ENCODE results near the gene TBCK.

Gene TBCK

DNA sequence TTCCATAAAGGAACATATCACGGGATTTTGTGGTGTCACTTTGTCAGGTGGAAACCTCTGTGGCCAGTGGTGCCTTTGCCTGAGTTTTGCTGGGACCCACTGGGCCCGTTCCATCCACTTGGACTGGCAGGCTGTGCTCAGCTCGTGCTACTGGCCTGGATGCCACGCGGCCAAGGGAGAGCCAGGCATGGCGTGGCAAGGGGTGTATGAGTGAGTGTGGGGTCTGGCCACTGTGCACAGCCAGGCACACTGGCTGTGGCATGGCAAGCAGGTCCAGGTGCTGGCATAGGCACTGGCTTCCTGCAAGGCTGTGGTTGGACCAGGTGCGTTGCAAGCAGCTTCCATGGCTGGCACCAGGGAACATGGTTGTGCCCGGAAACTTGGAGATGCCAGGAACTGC, 60.8 kb downstream of the TBCK start:
- Histone ChIP-seq H4K5ac (ENCODE audit: low read length) (no peak overlapping the region), H4K8ac (ENCODE audit: low read depth, low read length) (no peak overlapping the region), H3K4me1 (ENCODE audit: control insufficient read depth, low read depth, low read length) (no peaks in the 10 kb centered on the region), H3K36me3 (ENCODE audit: control insufficient read depth, insufficient read depth, low read length) (no peaks in the 10 kb centered on the region), H2BK15ac (replicated peaks; ENCODE audit: low read depth) (no peak overlapping the region), H3K4ac (ENCODE audit: low read depth, low read length) (no peak overlapping the region), H3K79me1 (ENCODE audit: low read length) (no peaks in the 10 kb centered on the region), H2AK5ac (ENCODE audit: low read length) (no peak overlapping the region), H2BK5ac (ENCODE audit: low read length) (no peak overlapping the region), H3K4me2 (ENCODE audit: low read length) (no peak overlapping the region), H3K79me2 (ENCODE audit: control insufficient read depth, insufficient read depth, low read length) (no peaks in the 10 kb centered on the region), H3K27ac (ENCODE audit: low read depth, low read length) (no peak overlapping the region), H3K4me3 (ENCODE audit: low read length) (no peak overlapping the region), H3K23ac (ENCODE audit: low read length) (no peak overlapping the region), H3K9ac (ENCODE audit: low read length) (no peak overlapping the region), H2BK120ac (ENCODE audit: low read depth, low read length) (no peak overlapping the region), H3K56ac (ENCODE audit: low read length) (no peak overlapping the region), H3K27me3 (ENCODE audit: insufficient read depth, low read length, poor library complexity) (no peaks in the 10 kb centered on the region), H3K18ac (ENCODE audit: low read length) (no peak overlapping the region)
- no peak for DNase-seq
- no CpG with 5 or more reads among the region's 8 CpGs for WGBS (ENCODE audit: extremely low coverage, insufficient coverage, low lambda C conversion rate)

DNA sequence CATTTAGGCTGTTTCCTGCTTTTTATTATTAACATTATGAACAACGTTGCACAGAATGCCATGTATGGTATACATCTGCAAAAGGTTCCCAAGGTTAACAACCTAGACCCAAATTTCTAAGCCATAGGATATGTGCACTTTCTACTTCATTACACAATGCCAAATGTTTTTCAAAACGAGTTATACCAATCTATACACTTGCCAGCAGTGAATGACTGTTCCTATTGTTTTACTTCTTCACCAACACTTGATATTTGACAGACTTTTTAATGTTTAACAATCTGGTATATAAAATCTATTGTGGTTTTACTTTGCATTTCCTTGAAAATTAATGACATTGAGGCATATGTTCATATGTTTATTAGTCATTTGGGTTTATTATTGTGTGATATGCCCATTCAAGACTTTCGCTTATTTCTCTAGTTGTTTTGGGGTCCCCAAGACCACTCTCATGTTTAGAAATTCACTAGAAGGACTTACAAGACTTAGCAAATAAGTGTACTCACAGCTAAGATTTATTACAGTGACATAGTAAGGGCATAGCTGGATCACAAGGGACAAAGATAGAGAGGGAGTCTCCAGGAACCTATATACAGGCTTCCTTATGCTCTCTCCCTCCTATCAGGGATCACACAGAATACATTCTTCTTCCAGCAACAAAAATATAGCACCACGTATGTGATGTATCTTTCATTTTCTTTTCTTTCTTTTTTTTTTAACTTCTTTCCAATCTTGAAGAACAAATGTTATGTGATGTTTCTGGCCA, 62.5 kb downstream of the TBCK start:
- no peak overlapping the region for H2BK15ac ChIP-seq (replicated peaks; ENCODE audit: low read depth)
- no peaks in the 10 kb centered on the region for H3K79me1 ChIP-seq (ENCODE audit: low read length)
- no peak overlapping the region for H3K56ac ChIP-seq (ENCODE audit: low read length)
- H3K4me1 ChIP-seq (ENCODE audit: control insufficient read depth, low read depth, low read length): no peaks in the 10 kb centered on the region
- no peak overlapping the region for H2AK5ac ChIP-seq (ENCODE audit: low read length)
- no peak overlapping the region for H3K4ac ChIP-seq (ENCODE audit: low read depth, low read length)
- no peak overlapping the region for H3K4me2 ChIP-seq (ENCODE audit: low read length)
- no peak overlapping the region for H3K23ac ChIP-seq (ENCODE audit: low read length)
- no peak overlapping the region for H4K5ac ChIP-seq (ENCODE audit: low read length)
- no peaks in the 10 kb centered on the region for H3K36me3 ChIP-seq (ENCODE audit: control insufficient read depth, insufficient read depth, low read length)
- H3K27ac ChIP-seq (ENCODE audit: low read depth, low read length): no peak overlapping the region
- no peak overlapping the region for H3K4me3 ChIP-seq (ENCODE audit: low read length)
- H2BK5ac ChIP-seq (ENCODE audit: low read length): no peak overlapping the region
- H3K27me3 ChIP-seq (ENCODE audit: insufficient read depth, low read length, poor library complexity): no peaks in the 10 kb centered on the region
- H4K8ac ChIP-seq (ENCODE audit: low read depth, low read length): no peak overlapping the region
- no peak for DNase-seq
- H3K18ac ChIP-seq (ENCODE audit: low read length): no peak overlapping the region
- no CpG with 5 or more reads among the region's 4 CpGs for WGBS (ENCODE audit: extremely low coverage, insufficient coverage, low lambda C conversion rate)
- H3K79me2 ChIP-seq (ENCODE audit: control insufficient read depth, insufficient read depth, low read length): no peaks in the 10 kb centered on the region
- no peak overlapping the region for H2BK120ac ChIP-seq (ENCODE audit: low read depth, low read length)
- no peak overlapping the region for H3K9ac ChIP-seq (ENCODE audit: low read length)

DNA sequence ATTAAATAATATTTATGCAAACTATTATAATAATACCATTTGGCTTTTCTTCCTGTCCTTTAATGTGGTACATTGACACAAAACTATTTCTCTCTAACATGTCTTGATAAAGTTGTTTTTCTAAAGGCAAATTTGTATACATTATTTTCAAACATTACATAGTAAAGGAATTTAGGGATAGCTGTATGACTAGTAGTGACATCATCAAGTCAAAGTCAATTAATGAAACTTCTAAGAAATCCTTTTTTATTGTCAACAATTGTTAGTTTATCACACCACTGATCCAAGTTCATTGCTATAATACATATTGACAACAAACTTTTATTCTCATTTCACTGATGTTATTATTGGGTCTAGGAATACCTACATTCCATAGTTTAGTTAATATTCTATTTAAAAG, 68.4 kb downstream of the TBCK start:
- Histone ChIP-seq H3K4me1 (ENCODE audit: control insufficient read depth, low read depth, low read length) (no peaks in the 10 kb centered on the region), H3K79me1 (ENCODE audit: low read length) (no peaks in the 10 kb centered on the region), H2BK120ac (ENCODE audit: low read depth, low read length) (no peak overlapping the region), H2BK15ac (replicated peaks; ENCODE audit: low read depth) (no peak overlapping the region), H2BK5ac (ENCODE audit: low read length) (no peak overlapping the region), H3K56ac (ENCODE audit: low read length) (no peak overlapping the region), H4K8ac (ENCODE audit: low read depth, low read length) (no peak overlapping the region), H3K18ac (ENCODE audit: low read length) (no peak overlapping the region), H3K4me2 (ENCODE audit: low read length) (no peak overlapping the region), H3K4ac (ENCODE audit: low read depth, low read length) (no peak overlapping the region), H3K36me3 (ENCODE audit: control insufficient read depth, insufficient read depth, low read length) (no peaks in the 10 kb centered on the region), H3K27me3 (ENCODE audit: insufficient read depth, low read length, poor library complexity) (no peaks in the 10 kb centered on the region), H3K9ac (ENCODE audit: low read length) (no peak overlapping the region), H3K4me3 (ENCODE audit: low read length) (no peak overlapping the region), H4K5ac (ENCODE audit: low read length) (no peak overlapping the region), H3K79me2 (ENCODE audit: control insufficient read depth, insufficient read depth, low read length) (no peaks in the 10 kb centered on the region), H3K27ac (ENCODE audit: low read depth, low read length) (no peak overlapping the region), H2AK5ac (ENCODE audit: low read length) (no peak overlapping the region), H3K23ac (ENCODE audit: low read length) (no peak overlapping the region)
- no peak for DNase-seq

DNA sequence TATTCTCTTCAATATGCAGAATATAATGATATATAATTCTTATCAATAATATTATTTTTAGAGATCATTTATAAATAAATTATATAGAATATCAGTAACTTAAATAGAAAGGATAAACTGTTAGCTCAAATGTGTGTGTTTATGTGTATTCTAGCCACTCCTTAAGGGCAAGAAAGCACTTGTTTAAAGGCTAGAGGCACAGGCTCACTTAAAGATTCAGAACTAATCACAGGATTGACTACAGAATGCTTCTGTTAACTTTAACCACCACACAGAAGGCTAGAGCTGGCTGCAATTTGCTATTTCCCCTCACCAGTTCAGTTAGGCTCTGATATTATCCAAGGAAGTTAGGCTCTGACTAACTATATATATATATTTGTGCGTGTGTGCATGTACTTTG, 69.6 kb downstream of the TBCK start:
- H2BK15ac ChIP-seq (replicated peaks; ENCODE audit: low read depth): no peak overlapping the region
- H3K36me3 ChIP-seq (ENCODE audit: control insufficient read depth, insufficient read depth, low read length): no peaks in the 10 kb centered on the region
- H2BK5ac ChIP-seq (ENCODE audit: low read length): no peak overlapping the region
- H2BK120ac ChIP-seq (ENCODE audit: low read depth, low read length): no peak overlapping the region
- H3K27ac ChIP-seq (ENCODE audit: low read depth, low read length): no peak overlapping the region
- H3K4me2 ChIP-seq (ENCODE audit: low read length): no peak overlapping the region
- H3K79me2 ChIP-seq (ENCODE audit: control insufficient read depth, insufficient read depth, low read length): no peaks in the 10 kb centered on the region
- H3K9ac ChIP-seq (ENCODE audit: low read length): no peak overlapping the region
- H3K56ac ChIP-seq (ENCODE audit: low read length): no peak overlapping the region
- no peaks in the 10 kb centered on the region for H3K79me1 ChIP-seq (ENCODE audit: low read length)
- no peaks in the 10 kb centered on the region for H3K27me3 ChIP-seq (ENCODE audit: insufficient read depth, low read length, poor library complexity)
- H3K23ac ChIP-seq (ENCODE audit: low read length): no peak overlapping the region
- no peak for DNase-seq
- H2AK5ac ChIP-seq (ENCODE audit: low read length): no peak overlapping the region
- no peak overlapping the region for H4K8ac ChIP-seq (ENCODE audit: low read depth, low read length)
- WGBS (ENCODE audit: extremely low coverage, insufficient coverage, low lambda C conversion rate): no CpG with 5 or more reads among the region's 1 CpG
- H3K4me3 ChIP-seq (ENCODE audit: low read length): no peak overlapping the region
- no peak overlapping the region for H3K18ac ChIP-seq (ENCODE audit: low read length)
- H3K4me1 ChIP-seq (ENCODE audit: control insufficient read depth, low read depth, low read length): no peaks in the 10 kb centered on the region
- no peak overlapping the region for H4K5ac ChIP-seq (ENCODE audit: low read length)
- no peak overlapping the region for H3K4ac ChIP-seq (ENCODE audit: low read depth, low read length)

DNA sequence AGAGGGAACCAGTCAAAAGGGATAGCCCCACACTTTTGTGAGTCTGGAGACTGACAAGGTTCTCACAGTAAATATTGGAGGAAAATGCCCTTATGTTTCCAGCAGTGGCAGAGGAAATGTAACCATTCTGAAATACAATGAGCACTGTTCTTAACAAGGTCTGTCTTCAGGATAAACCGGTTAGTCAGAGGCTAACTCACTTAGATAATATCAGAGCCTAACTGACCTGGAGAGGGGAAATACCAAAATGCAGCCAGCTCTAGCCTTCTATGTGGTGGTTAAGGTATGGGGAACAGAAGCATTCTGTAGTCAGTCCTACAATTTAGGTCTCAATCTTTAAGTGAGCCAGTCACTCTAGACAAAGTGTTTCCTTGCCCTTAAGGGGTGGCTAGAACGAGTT, 70.8 kb downstream of the TBCK start:
- Histone ChIP-seq H2BK5ac (ENCODE audit: low read length) (no peak overlapping the region), H2BK15ac (replicated peaks; ENCODE audit: low read depth) (no peak overlapping the region), H3K36me3 (ENCODE audit: control insufficient read depth, insufficient read depth, low read length) (no peaks in the 10 kb centered on the region), H3K9ac (ENCODE audit: low read length) (no peak overlapping the region), H3K27me3 (ENCODE audit: insufficient read depth, low read length, poor library complexity) (no peaks in the 10 kb centered on the region), H4K5ac (ENCODE audit: low read length) (no peak overlapping the region), H4K8ac (ENCODE audit: low read depth, low read length) (no peak overlapping the region), H3K4ac (ENCODE audit: low read depth, low read length) (no peak overlapping the region), H3K56ac (ENCODE audit: low read length) (no peak overlapping the region), H3K79me1 (ENCODE audit: low read length) (no peaks in the 10 kb centered on the region), H3K4me3 (ENCODE audit: low read length) (no peak overlapping the region), H2AK5ac (ENCODE audit: low read length) (no peak overlapping the region), H3K79me2 (ENCODE audit: control insufficient read depth, insufficient read depth, low read length) (no peaks in the 10 kb centered on the region), H3K4me1 (ENCODE audit: control insufficient read depth, low read depth, low read length) (no peaks in the 10 kb centered on the region), H3K18ac (ENCODE audit: low read length) (no peak overlapping the region), H3K27ac (ENCODE audit: low read depth, low read length) (no peak overlapping the region), H3K4me2 (ENCODE audit: low read length) (no peak overlapping the region), H3K23ac (ENCODE audit: low read length) (no peak overlapping the region), H2BK120ac (ENCODE audit: low read depth, low read length) (no peak overlapping the region)
- DNase-seq: peak; percentile 38
- no CpG with 5 or more reads among the region's 2 CpGs for WGBS (ENCODE audit: extremely low coverage, insufficient coverage, low lambda C conversion rate)

DNA sequence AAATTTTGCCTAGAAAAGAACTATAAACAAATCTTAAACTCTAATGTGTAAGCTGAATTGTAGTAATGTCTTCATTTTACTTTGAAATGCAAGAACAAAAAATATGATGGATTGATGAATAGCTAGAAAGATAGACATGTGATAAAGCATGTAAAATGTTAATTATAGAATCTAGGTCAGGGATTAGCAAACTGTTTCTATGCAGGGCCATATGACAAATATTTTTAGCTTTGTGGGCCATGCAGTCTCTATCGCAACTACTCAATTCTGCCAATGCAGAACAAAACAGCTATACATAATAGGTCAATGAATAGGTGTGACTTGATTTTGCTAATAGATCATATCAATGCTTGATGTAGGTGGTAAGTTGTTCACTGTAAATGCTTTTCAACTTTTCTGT, 75.3 kb downstream of the TBCK start:
- H3K23ac ChIP-seq (ENCODE audit: low read length): no peak overlapping the region
- H3K56ac ChIP-seq (ENCODE audit: low read length): no peak overlapping the region
- no peak overlapping the region for H2BK120ac ChIP-seq (ENCODE audit: low read depth, low read length)
- H4K5ac ChIP-seq (ENCODE audit: low read length): no peak overlapping the region
- H3K9ac ChIP-seq (ENCODE audit: low read length): no peak overlapping the region
- H2AK5ac ChIP-seq (ENCODE audit: low read length): no peak overlapping the region
- no peaks in the 10 kb centered on the region for H3K4me1 ChIP-seq (ENCODE audit: control insufficient read depth, low read depth, low read length)
- H3K27ac ChIP-seq (ENCODE audit: low read depth, low read length): no peak overlapping the region
- H3K36me3 ChIP-seq (ENCODE audit: control insufficient read depth, insufficient read depth, low read length): no peaks in the 10 kb centered on the region
- no peaks in the 10 kb centered on the region for H3K27me3 ChIP-seq (ENCODE audit: insufficient read depth, low read length, poor library complexity)
- H3K79me2 ChIP-seq (ENCODE audit: control insufficient read depth, insufficient read depth, low read length): no peaks in the 10 kb centered on the region
- no peak overlapping the region for H2BK5ac ChIP-seq (ENCODE audit: low read length)
- no peak overlapping the region for H4K8ac ChIP-seq (ENCODE audit: low read depth, low read length)
- no peak overlapping the region for H3K4me3 ChIP-seq (ENCODE audit: low read length)
- no peak overlapping the region for H3K18ac ChIP-seq (ENCODE audit: low read length)
- no peak overlapping the region for H2BK15ac ChIP-seq (replicated peaks; ENCODE audit: low read depth)
- H3K79me1 ChIP-seq (ENCODE audit: low read length): no peaks in the 10 kb centered on the region
- no peak overlapping the region for H3K4ac ChIP-seq (ENCODE audit: low read depth, low read length)
- WGBS (ENCODE audit: extremely low coverage, insufficient coverage, low lambda C conversion rate): no CpG with 5 or more reads among the region's 1 CpG
- no peak for DNase-seq
- no peak overlapping the region for H3K4me2 ChIP-seq (ENCODE audit: low read length)

All from mesendoderm (in vitro differentiated cells).